ENCODE data around the gene CA5A. TPM values are rescaled to one million over a fixed set of nuclear protein-coding genes. Genes with fewer than 3 reads are reported as not detected.
"Not testable (repeated sequence)": the region's sequence is repeated elsewhere in the genome, so short reads cannot be mapped to it uniquely, and the experiment has no call there.

CA5A gene
- total and polyA plus RNA-seq, 4 donors = 0.63 TPM; not detected in 3

GRCh38 chr16:87914021-87914725 lies 22.2 kb downstream of the CA5A start:
- H3K27me3 ChIP-seq (ENCODE audit: control insufficient read depth in 1 of 2, insufficient read depth in 2 of 2, low read length in 1 of 2); H3K4me3 ChIP-seq (ENCODE audit: low read length in 2 of 2); DNase-seq; H3K9me3 ChIP-seq (ENCODE audit: control insufficient read depth, low read length); H3K27ac ChIP-seq (ENCODE audit: low read depth in 1 of 2, low read length in 2 of 2); intact Hi-C loops (cut with DNase I); H3K36me3 ChIP-seq (ENCODE audit: control insufficient read depth in 1 of 2, insufficient read depth in 2 of 2, low read length in 1 of 2); H3K4me1 ChIP-seq (ENCODE audit: control insufficient read depth in 1 of 2, insufficient read depth in 2 of 2, low read length in 2 of 2); ATAC-seq (ENCODE audit: low FRiP score): not testable (repeated sequence)
- WGBS, 2 donors = 83% methylated on average over 27 of the region's 27 CpGs

GRCh38 chr16:87912691-87913090 lies 23.6 kb downstream of the CA5A start:
- intact Hi-C loops (cut with DNase I) = not testable (repeated sequence)

GRCh38 chr16:87911106-87911763 lies 25.1 kb downstream of the CA5A start:
- not testable (repeated sequence) for H3K4me1 ChIP-seq (ENCODE audit: control insufficient read depth in 1 of 2, insufficient read depth in 2 of 2, low read length in 2 of 2); H3K27me3 ChIP-seq (ENCODE audit: control insufficient read depth in 1 of 2, insufficient read depth in 2 of 2, low read length in 1 of 2); H3K36me3 ChIP-seq (ENCODE audit: control insufficient read depth in 1 of 2, insufficient read depth in 2 of 2, low read length in 1 of 2); H3K9me3 ChIP-seq (ENCODE audit: control insufficient read depth, low read length); H3K4me3 ChIP-seq (ENCODE audit: low read length in 2 of 2)
- peak overlapping the region in 1 of 2 donors; percentile 58 for H3K27ac ChIP-seq (ENCODE audit: low read depth in 1 of 2, low read length in 2 of 2)
- DNase-seq = peak; percentile 81 to 94
- intact Hi-C loops (cut with DNase I) = loop anchor here in 1 of 2 donors (2.0 kb wide), 1 partner anchor 132 kb away; no protein-coding TSS in a partner anchor
- 11 to 12% methylated on average over 23 of the region's 23 CpGs for WGBS, 2 donors
- peak; percentile 91 for ATAC-seq (ENCODE audit: low FRiP score)

More at GRCh38 chr16:87912691-87913090, 23.6 kb downstream of the CA5A start:
- not testable (repeated sequence) for H3K27ac ChIP-seq (ENCODE audit: low read depth in 1 of 2, low read length in 2 of 2); H3K36me3 ChIP-seq (ENCODE audit: control insufficient read depth in 1 of 2, insufficient read depth in 2 of 2, low read length in 1 of 2); H3K4me1 ChIP-seq (ENCODE audit: control insufficient read depth in 1 of 2, insufficient read depth in 2 of 2, low read length in 2 of 2); H3K9me3 ChIP-seq (ENCODE audit: control insufficient read depth, low read length); ATAC-seq (ENCODE audit: low FRiP score); DNase-seq; H3K27me3 ChIP-seq (ENCODE audit: control insufficient read depth in 1 of 2, insufficient read depth in 2 of 2, low read length in 1 of 2); H3K4me3 ChIP-seq (ENCODE audit: low read length in 2 of 2)
- WGBS, 2 donors = 92 to 93% methylated on average over 16 to 18 of the region's 18 CpGs

- not testable (repeated sequence) for H3K27ac ChIP-seq (ENCODE audit: low read depth in 1 of 2, low read length in 2 of 2); H3K9me3 ChIP-seq (ENCODE audit: control insufficient read depth, low read length); H3K4me3 ChIP-seq (ENCODE audit: low read length in 2 of 2); H3K4me1 ChIP-seq (ENCODE audit: control insufficient read depth in 1 of 2, insufficient read depth in 2 of 2, low read length in 2 of 2); H3K27me3 ChIP-seq (ENCODE audit: control insufficient read depth in 1 of 2, insufficient read depth in 2 of 2, low read length in 1 of 2); H3K36me3 ChIP-seq (ENCODE audit: control insufficient read depth in 1 of 2, insufficient read depth in 2 of 2, low read length in 1 of 2)
- intact Hi-C loops (cut with DNase I) = loop anchor here (2.0 to 5.0 kb wide), 2 partner anchors 59 to 62 kb away; no protein-coding TSS in a partner anchor
- WGBS, 2 donors = 30 to 31% methylated on average over 36 of the region's 36 CpGs
- peak; percentile 75 for ATAC-seq (ENCODE audit: low FRiP score)
- DNase-seq = peak; percentile 76 to 94
Observed at GRCh38 chr16:87909203-87909935, 27.0 kb downstream of the CA5A start.

GRCh38 chr16:87908101-87908500 lies 28.2 kb downstream of the CA5A start:
- not testable (repeated sequence) for H3K27me3 ChIP-seq (ENCODE audit: control insufficient read depth in 1 of 2, insufficient read depth in 2 of 2, low read length in 1 of 2); H3K36me3 ChIP-seq (ENCODE audit: control insufficient read depth in 1 of 2, insufficient read depth in 2 of 2, low read length in 1 of 2); H3K4me1 ChIP-seq (ENCODE audit: control insufficient read depth in 1 of 2, insufficient read depth in 2 of 2, low read length in 2 of 2); H3K4me3 ChIP-seq (ENCODE audit: low read length in 2 of 2); H3K9me3 ChIP-seq (ENCODE audit: control insufficient read depth, low read length); DNase-seq; ATAC-seq (ENCODE audit: low FRiP score); H3K27ac ChIP-seq (ENCODE audit: low read depth in 1 of 2, low read length in 2 of 2)
- intact Hi-C loops (cut with DNase I) = loop anchor here (2.0 to 5.0 kb wide), 2 partner anchors 57 to 61 kb away; no protein-coding TSS in a partner anchor
- 86 to 87% methylated on average over 11 of the region's 11 CpGs for WGBS, 2 donors

- 91 to 93% methylated on average over 6 to 7 of the region's 7 CpGs for WGBS, 2 donors
- not testable (repeated sequence) for ATAC-seq (ENCODE audit: low FRiP score); H3K9me3 ChIP-seq (ENCODE audit: control insufficient read depth, low read length); DNase-seq; H3K4me1 ChIP-seq (ENCODE audit: control insufficient read depth in 1 of 2, insufficient read depth in 2 of 2, low read length in 2 of 2); H3K36me3 ChIP-seq (ENCODE audit: control insufficient read depth in 1 of 2, insufficient read depth in 2 of 2, low read length in 1 of 2); H3K27me3 ChIP-seq (ENCODE audit: control insufficient read depth in 1 of 2, insufficient read depth in 2 of 2, low read length in 1 of 2); H3K27ac ChIP-seq (ENCODE audit: low read depth in 1 of 2, low read length in 2 of 2); H3K4me3 ChIP-seq (ENCODE audit: low read length in 2 of 2)
- intact Hi-C loops (cut with DNase I) = loop anchor here in 1 of 2 donors (5.0 kb wide), 1 partner anchor 58 kb away; no protein-coding TSS in a partner anchor
Observed at GRCh38 chr16:87905521-87905920, 30.8 kb downstream of the CA5A start.

GRCh38 chr16:87904963-87905362 lies 31.4 kb downstream of the CA5A start:
- intact Hi-C loops (cut with DNase I) = loop anchor here in 1 of 2 donors (5.0 kb wide), 1 partner anchor 58 kb away; no protein-coding TSS in a partner anchor
- not testable (repeated sequence) for H3K36me3 ChIP-seq (ENCODE audit: control insufficient read depth in 1 of 2, insufficient read depth in 2 of 2, low read length in 1 of 2); H3K27me3 ChIP-seq (ENCODE audit: control insufficient read depth in 1 of 2, insufficient read depth in 2 of 2, low read length in 1 of 2); H3K9me3 ChIP-seq (ENCODE audit: control insufficient read depth, low read length); H3K4me3 ChIP-seq (ENCODE audit: low read length in 2 of 2); DNase-seq; ATAC-seq (ENCODE audit: low FRiP score); H3K4me1 ChIP-seq (ENCODE audit: control insufficient read depth in 1 of 2, insufficient read depth in 2 of 2, low read length in 2 of 2); H3K27ac ChIP-seq (ENCODE audit: low read depth in 1 of 2, low read length in 2 of 2)
- WGBS, 2 donors = 81 to 84% methylated on average over 4 to 5 of the region's 5 CpGs

- H3K27me3 ChIP-seq (ENCODE audit: control insufficient read depth in 1 of 2, insufficient read depth in 2 of 2, low read length in 1 of 2); H3K4me1 ChIP-seq (ENCODE audit: control insufficient read depth in 1 of 2, insufficient read depth in 2 of 2, low read length in 2 of 2); H3K9me3 ChIP-seq (ENCODE audit: control insufficient read depth, low read length); H3K36me3 ChIP-seq (ENCODE audit: control insufficient read depth in 1 of 2, insufficient read depth in 2 of 2, low read length in 1 of 2); DNase-seq; intact Hi-C loops (cut with DNase I); H3K4me3 ChIP-seq (ENCODE audit: low read length in 2 of 2); H3K27ac ChIP-seq (ENCODE audit: low read depth in 1 of 2, low read length in 2 of 2); ATAC-seq (ENCODE audit: low FRiP score): not testable (repeated sequence)
- 80 to 82% methylated on average over 12 of the region's 12 CpGs for WGBS, 2 donors
Observed at GRCh38 chr16:87900489-87900888, 35.8 kb downstream of the CA5A start.
